ENCODE results near the gene GALNT9.

DNA sequence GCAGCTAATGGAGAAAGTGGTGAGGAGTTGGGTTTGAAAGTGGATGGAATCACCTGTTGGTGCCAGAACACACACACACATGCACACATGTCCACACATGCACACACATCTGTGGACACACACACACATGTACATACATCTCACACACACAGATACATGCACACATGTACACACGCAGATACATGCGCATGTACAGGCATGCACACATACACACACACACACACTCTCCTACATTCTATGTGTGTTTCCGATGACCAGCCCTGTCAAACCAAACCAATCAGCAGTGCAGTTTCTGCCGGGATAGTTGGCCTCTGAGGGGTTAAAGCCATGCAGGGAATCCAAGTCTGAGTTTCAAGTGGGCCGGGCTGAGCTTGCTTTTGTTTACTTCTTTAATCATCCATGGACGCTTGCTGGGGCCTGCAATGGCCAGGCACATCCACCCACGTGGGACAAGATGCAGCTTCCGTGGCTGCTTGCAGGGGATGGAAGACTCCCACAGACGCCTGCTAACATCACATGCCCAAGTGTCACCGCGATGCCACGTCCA is 52.5 kb downstream of the GALNT9 start:
- TF ChIP-seq, protein P1, sequence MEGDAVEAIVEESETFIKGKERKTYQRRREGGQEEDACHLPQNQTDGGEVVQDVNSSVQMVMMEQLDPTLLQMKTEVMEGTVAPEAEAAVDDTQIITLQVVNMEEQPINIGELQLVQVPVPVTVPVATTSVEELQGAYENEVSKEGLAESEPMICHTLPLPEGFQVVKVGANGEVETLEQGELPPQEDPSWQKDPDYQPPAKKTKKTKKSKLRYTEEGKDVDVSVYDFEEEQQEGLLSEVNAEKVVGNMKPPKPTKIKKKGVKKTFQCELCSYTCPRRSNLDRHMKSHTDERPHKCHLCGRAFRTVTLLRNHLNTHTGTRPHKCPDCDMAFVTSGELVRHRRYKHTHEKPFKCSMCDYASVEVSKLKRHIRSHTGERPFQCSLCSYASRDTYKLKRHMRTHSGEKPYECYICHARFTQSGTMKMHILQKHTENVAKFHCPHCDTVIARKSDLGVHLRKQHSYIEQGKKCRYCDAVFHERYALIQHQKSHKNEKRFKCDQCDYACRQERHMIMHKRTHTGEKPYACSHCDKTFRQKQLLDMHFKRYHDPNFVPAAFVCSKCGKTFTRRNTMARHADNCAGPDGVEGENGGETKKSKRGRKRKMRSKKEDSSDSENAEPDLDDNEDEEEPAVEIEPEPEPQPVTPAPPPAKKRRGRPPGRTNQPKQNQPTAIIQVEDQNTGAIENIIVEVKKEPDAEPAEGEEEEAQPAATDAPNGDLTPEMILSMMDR (IDR thresholded peaks at IDR 0.05; ENCODE audit: poor library complexity): no peak
- TF ChIP-seq EZH2 (IDR thresholded peaks at IDR 0.05; ENCODE audit: borderline replicate concordance): no peak
- no peak for TF ChIP-seq EZH2phosphoT487 (IDR thresholded peaks at IDR 0.05; ENCODE audit: low read depth, severe bottlenecking, unreplicated experiment)

All from hepatocyte (in vitro differentiated cells).